ENCODE measurements around the gene HEPACAM. TPM values are rescaled to one million over a fixed set of nuclear protein-coding genes. Genes with fewer than 3 reads are reported as not detected.

HEPACAM gene
- polyA plus RNA-seq, 4 donors, result 0.67 TPM; not detected in 3

Other genes with a start within 250 kb of the HEPACAM start
- 1 to 10 TPM in 2 of 4 donors, under 1 TPM in 1, not detected in 1; 0.67 to 6.5 (median 2.3) TPM for gene NRGN, start 196.1 kb downstream of the HEPACAM start, polyA plus RNA-seq
- 1 to 10 TPM in 1 of 4 donors, under 1 TPM in 1, not detected in 2; 0.91 to 6.4 TPM for gene VSIG2, start 183.8 kb downstream of the HEPACAM start, polyA plus RNA-seq
- 10 to 100 TPM in 2 of 4 donors, 1 to 10 TPM in 1, under 1 TPM in 1; 0.67 to 38.3 (median 6.9) TPM for gene ESAM, start 173.8 kb downstream of the HEPACAM start, polyA plus RNA-seq
- gene MSANTD2, start 135.6 kb downstream of the HEPACAM start, polyA plus RNA-seq, result 10 to 100 TPM in 1 of 4 donors, 1 to 10 TPM in 3; 4.4 to 19.9 (median 6.4) TPM
- gene ROBO3, start 70.6 kb downstream of the HEPACAM start, polyA plus RNA-seq, result 10 to 100 TPM in 3 of 4 donors, 1 to 10 TPM in 1; 4.5 to 16.1 (median 11.4) TPM
- 1 to 10 TPM in 3 of 4 donors, under 1 TPM in 1; 0.45 to 8.9 (median 2.6) TPM for gene ROBO4, start 38.2 kb downstream of the HEPACAM start, polyA plus RNA-seq
- gene HEPN1, start 16.8 kb downstream of the HEPACAM start, polyA plus RNA-seq, result under 1 TPM in 1 of 4 donors, not detected in 3; 0.06 TPM
- gene CCDC15, start 18.2 kb upstream of the HEPACAM start, polyA plus RNA-seq, result 1 to 10 TPM in 1 of 4 donors, under 1 TPM in 3; 0.22 to 2.2 (median 0.60) TPM
- gene SLC37A2, start 127.3 kb upstream of the HEPACAM start, polyA plus RNA-seq, result 10 to 100 TPM in 2 of 4 donors, 1 to 10 TPM in 2; 1.1 to 19.8 (median 10.6) TPM
- gene TMEM218, start 175.6 kb upstream of the HEPACAM start, polyA plus RNA-seq, result 10 to 100 TPM in 3 of 4 donors, 1 to 10 TPM in 1; 9.6 to 31.2 (median 19.6) TPM
- gene PKNOX2, start 228.7 kb upstream of the HEPACAM start, polyA plus RNA-seq, result 1 to 10 TPM in 3 of 4 donors, not detected in 1; 1.1 to 2.5 (median 1.2) TPM